Cardiac muscle cell (in vitro differentiated cells and primary cell): ENCODE results near the gene GSKIP. TPM values are rescaled to one million over a fixed set of nuclear protein-coding genes. Genes with fewer than 3 reads are reported as not detected.

ENCODE experiments used
- DNase-seq, 2 donors: peaks; one replicate each; pipeline versions ENCODE4 v3.0.0 to v3.0.0-alpha.2; 2010 to 2017; ENCODE audit warnings: low read depth in 1 of 2, low spot score in 1 of 2
- H3K27ac ChIP-seq: fragments of 200-600 bp; sonication (generic); 2 replicates; pipeline ENCODE4 v1.5.1; 2016
- H3K27me3 ChIP-seq: fragments of 200-600 bp; sonication (generic); 2 replicates; pipeline ENCODE4 v1.6.0; 2016; ENCODE audit warnings: control low read depth
- H3K36me3 ChIP-seq: fragments of 200-600 bp; sonication (generic); 2 replicates; pipeline ENCODE4 v1.5.1; 2016; ENCODE audit warnings: control low read depth
- H3K4me1 ChIP-seq: fragments of 200-600 bp; sonication (generic); 2 replicates; pipeline ENCODE4 v1.8.1; 2017; ENCODE audit warnings: low read depth, mild to moderate bottlenecking, mixed run types
- H3K4me3 ChIP-seq: fragments of 200-600 bp; sonication (generic); 2 replicates; pipeline ENCODE4 v1.5.1; 2016; ENCODE audit warnings: mild to moderate bottlenecking
- H3K9me3 ChIP-seq: fragments of 200-600 bp; sonication (generic); 2 replicates; pipeline ENCODE4 v1.5.1; 2017; ENCODE audit warnings: low read depth, mild to moderate bottlenecking, control low read depth
- polyA plus RNA-seq: library from polyadenylated mRNA; unstranded; fragments of >200 nt; fragmentation: Nextera tagmentation; extraction: Ambion mirVana; gene quantifications from 2 replicates; pipeline ENCODE4 v1.2.1, GENCODE V29; 2016
- total RNA-seq: library from RNA; depleted of rRNA; stranded (reverse); fragments of >200 nt; gene quantifications from 2 replicates; pipeline ENCODE4 v1.2.3, GENCODE V29; 2016
- TF ChIP-seq, protein P1 (sequence below): IDR thresholded peaks from 2 replicates; pipeline ENCODE4 v1.5.1; 2012; ENCODE audit warnings: low read depth, mild to moderate bottlenecking, low read length

Gene GSKIP, protein sequence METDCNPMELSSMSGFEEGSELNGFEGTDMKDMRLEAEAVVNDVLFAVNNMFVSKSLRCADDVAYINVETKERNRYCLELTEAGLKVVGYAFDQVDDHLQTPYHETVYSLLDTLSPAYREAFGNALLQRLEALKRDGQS
- total RNA-seq: 11.8 and 16.4 TPM in 2 replicates
- 27.5 and 30.8 TPM in 2 replicates for polyA plus RNA-seq

DNA sequence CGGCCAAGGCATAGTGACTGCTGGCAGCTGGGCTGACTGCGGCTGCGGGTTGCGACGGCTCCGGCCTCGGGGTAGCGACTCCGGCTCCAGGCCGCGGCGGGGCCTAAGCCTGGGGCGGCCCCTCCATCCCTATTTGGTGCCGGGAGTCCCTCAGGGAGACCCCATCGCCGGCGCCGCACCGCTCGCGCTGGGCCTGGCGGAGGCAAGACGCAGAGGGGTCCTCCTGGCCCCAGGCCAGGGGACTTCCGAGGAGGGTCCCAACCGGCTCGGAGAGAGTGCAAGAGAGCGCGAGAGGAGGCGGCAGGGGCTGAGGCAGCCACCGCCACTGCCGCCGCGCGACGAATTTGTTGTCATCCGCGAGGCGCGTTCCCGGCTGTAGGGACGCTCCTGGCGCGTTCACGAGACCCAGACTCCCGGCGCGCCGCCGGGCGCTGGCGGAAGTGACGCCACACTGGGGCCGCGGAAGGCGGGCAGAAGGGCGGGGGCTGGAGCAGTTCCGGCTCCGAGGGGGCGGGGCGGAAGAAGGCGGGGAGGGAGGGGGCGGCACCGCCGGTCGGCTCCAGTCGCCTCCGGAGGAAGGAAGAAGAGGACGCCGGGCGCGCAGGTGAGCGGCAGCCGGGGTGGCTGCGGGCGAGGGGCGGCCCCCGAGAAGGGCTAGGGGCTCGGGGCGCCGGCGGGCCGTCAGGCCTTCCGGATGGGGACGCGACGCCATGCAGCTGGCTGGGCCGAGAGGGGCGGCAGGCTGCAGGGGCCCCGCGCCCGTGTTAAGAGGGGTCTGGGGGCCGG is at the start of gene GSKIP, which contains the start of gene ATG2B:
GSKIP (plus strand) TSS at position 562 of the 786 bp plus-strand sequence. CDS start 18,722 bp downstream, outside the sequence.
ATG2B (minus strand) TSS at position 377 of the 786 bp plus-strand sequence; CDS start at position 12, 365 bp downstream.
- H3K27ac ChIP-seq: peak within 1 kb of the TSS; percentile 95
- TF ChIP-seq, protein P1, sequence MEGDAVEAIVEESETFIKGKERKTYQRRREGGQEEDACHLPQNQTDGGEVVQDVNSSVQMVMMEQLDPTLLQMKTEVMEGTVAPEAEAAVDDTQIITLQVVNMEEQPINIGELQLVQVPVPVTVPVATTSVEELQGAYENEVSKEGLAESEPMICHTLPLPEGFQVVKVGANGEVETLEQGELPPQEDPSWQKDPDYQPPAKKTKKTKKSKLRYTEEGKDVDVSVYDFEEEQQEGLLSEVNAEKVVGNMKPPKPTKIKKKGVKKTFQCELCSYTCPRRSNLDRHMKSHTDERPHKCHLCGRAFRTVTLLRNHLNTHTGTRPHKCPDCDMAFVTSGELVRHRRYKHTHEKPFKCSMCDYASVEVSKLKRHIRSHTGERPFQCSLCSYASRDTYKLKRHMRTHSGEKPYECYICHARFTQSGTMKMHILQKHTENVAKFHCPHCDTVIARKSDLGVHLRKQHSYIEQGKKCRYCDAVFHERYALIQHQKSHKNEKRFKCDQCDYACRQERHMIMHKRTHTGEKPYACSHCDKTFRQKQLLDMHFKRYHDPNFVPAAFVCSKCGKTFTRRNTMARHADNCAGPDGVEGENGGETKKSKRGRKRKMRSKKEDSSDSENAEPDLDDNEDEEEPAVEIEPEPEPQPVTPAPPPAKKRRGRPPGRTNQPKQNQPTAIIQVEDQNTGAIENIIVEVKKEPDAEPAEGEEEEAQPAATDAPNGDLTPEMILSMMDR: no peak
- H3K36me3 ChIP-seq: no peaks in the 10 kb centered on the region

DNA sequence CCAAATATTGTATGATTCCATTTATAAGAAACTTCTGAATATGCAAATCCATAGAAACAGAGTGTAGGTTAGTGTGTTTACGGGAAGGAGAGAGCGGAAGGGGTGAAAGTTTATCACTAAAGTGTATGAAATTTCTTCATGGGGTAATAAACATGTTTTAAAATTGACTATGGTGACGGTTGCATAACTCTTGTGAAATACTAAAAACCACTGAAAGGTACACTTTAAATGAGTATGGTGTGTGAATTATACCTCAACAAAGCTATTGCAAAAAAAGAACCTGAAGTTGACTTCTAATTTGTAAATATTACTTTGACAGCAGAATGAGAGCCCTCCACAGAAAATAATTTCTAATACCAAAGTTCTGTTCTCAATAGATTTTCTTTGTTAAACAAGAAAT is 47.2 kb upstream of the GSKIP start:
- no peak overlapping the region for H3K27ac ChIP-seq
- no peaks in the 10 kb centered on the region for H3K9me3 ChIP-seq
- peaks cover 50% of the 10 kb centered on the region for H3K36me3 ChIP-seq
- TF ChIP-seq, protein P1: no peak
- no peak overlapping the region for H3K4me3 ChIP-seq
- H3K4me1 ChIP-seq: no peaks in the 10 kb centered on the region
- H3K27me3 ChIP-seq: no peaks in the 10 kb centered on the region
- no peak for DNase-seq

More for the DNA sequence above, at the start of gene GSKIP, which contains the start of gene ATG2B:
- no peaks in the 10 kb centered on the region for H3K9me3 ChIP-seq
- H3K27me3 ChIP-seq: no peaks in the 10 kb centered on the region
- H3K4me3 ChIP-seq: peak within 1 kb of the TSS; percentile 76
- peak; percentile 92 to 97 for DNase-seq
- H3K4me1 ChIP-seq: peaks cover 11% of the 10 kb centered on the region

DNA sequence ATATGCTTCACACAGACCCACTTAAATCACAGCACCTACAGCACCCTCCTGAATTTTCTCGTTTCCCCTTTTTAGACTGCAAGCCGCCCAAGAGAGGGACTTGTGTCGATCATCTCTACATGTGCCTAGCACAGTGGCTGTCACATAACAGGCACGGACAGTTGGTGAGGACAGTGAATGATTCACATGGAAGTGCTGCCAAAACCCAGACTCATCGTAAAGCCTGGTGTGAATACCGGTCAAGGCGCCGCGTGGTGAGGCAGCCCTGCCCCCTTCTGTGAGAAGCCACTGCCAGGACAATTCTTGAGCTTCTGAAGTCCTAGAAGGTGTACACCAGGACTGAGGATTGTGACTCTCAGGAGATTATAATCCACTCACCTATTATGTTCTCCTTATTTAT is 44.5 kb upstream of the GSKIP start:
- Histone ChIP-seq H3K27ac (no peak overlapping the region), H3K36me3 (peaks cover 52% of the 10 kb centered on the region), H3K4me1 (no peaks in the 10 kb centered on the region), H3K9me3 (no peaks in the 10 kb centered on the region), H3K4me3 (no peak overlapping the region), H3K27me3 (no peaks in the 10 kb centered on the region)
- TF ChIP-seq, protein P1: no peak
- no peak for DNase-seq

DNA sequence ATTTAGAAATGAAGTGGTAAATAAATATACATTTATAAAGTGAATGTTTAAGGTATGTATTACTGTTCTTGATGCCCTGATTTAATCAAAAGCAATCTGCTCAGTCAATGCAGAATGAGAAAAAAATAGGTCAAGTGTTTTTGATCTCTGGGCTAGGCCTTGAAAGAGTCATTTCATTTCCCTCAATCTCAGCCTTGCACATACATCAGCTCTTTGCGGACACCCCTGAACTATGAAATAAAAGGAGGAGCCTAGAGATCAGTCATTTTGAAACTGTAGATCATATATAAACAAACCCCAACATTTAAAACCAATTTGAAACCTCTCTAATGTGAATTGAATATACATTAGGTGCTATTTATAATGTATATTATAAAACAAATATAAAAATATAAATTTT is 42.7 kb upstream of the GSKIP start:
- H3K9me3 ChIP-seq: no peaks in the 10 kb centered on the region
- peaks cover 54% of the 10 kb centered on the region for H3K36me3 ChIP-seq
- H3K4me1 ChIP-seq: no peaks in the 10 kb centered on the region
- TF ChIP-seq, protein P1: no peak
- no peak for DNase-seq
- H3K4me3 ChIP-seq: no peak overlapping the region
- no peak overlapping the region for H3K27ac ChIP-seq
- H3K27me3 ChIP-seq: no peaks in the 10 kb centered on the region

DNA sequence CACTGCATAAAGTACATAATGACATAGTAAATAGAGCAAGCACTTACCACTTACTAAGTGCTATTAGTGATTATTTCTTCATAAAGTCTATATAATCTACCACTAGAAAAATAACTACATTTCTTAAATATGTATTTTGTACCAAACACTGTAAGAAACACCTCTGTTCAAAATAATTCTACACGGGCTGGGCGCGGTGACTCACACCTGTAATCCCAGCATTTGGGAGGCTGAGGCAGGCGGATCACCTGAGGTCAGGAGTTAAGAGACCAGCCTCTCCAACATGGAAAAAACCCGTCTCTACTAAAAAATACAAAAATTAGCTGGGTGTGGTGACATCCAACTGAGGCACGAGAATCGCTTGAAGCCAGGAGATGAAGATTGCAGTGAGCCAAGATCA is 39.1 kb upstream of the GSKIP start:
- DNase-seq: no peak
- TF ChIP-seq, protein P1: no peak
- H3K36me3 ChIP-seq: peaks cover 53% of the 10 kb centered on the region

More for the DNA sequence above, 39.1 kb upstream of the GSKIP start:
- H3K27me3 ChIP-seq: no peaks in the 10 kb centered on the region
- no peaks in the 10 kb centered on the region for H3K4me1 ChIP-seq
- H3K27ac ChIP-seq: no peak overlapping the region
- no peaks in the 10 kb centered on the region for H3K9me3 ChIP-seq
- H3K4me3 ChIP-seq: no peak overlapping the region
